HepG2 (cell line): ENCODE results near the gene MYRFL. TPM values are rescaled to one million over a fixed set of nuclear protein-coding genes. Genes with fewer than 3 reads are reported as not detected.

ENCODE experiments used
- ATAC-seq: fragments of 200-7000 bp; cut with Tn5 transposase; 3 replicates; pipeline ENCODE4 v1.9.1; 2020; ENCODE audit warnings: mild to moderate bottlenecking, moderate library complexity
- BruUV-seq: library from RNA; stranded (reverse); fragments of 400-500 nt; replicated peaks from 2 replicates; lab custom pipeline; 2021; lab: Mats Ljungman, UMichigan
- CTCF ChIA-PET: fragments of 300-600 bp; formaldehyde crosslinking; extraction: SDS; loops from one replicate; lab custom pipeline; 2021; ENCODE audit warnings: low total read pairs, inconsistent platforms, low intra/inter-chr PET ratio; lab: Yijun Ruan, JAX
- POLR2A ChIA-PET: fragments of 350-600 bp; sonication (Branson Sonifier 250); formaldehyde crosslinking; loops from one replicate; lab custom pipeline; 2020; ENCODE audit warnings: antibody characterized with exemption, inconsistent platforms; lab: Yijun Ruan, JAX
- DNase-seq: peaks from one replicate; pipeline ENCODE4 v3.0.0-alpha.2; 2015; ENCODE audit warnings: low spot score
- FAIRE-seq: peaks from 3 replicates; lab custom pipeline; 2011; peaks lifted over from hg19 to GRCh38; lab: Jason Lieb, UNC
- H2AFZ ChIP-seq: one replicate; pipeline ENCODE4 v1.6.1; 2011; ENCODE audit warnings: low read length, inconsistent platforms
- H3K27ac ChIP-seq: fragments of 300-600 bp; 3 replicates; pipeline ENCODE4 v1.8.0; 2011; ENCODE audit warnings: mixed run types, mild to moderate bottlenecking, mixed read lengths, low read length, inconsistent platforms; ENCODE audit not compliant: insufficient read depth; ENCODE audit errors: extremely low read length
- H3K27me3 ChIP-seq, 2 experiments: fragments of 200-600 bp in 1 of 2; 2 replicates in 1 of 2; 3 replicates in 1 of 2; pipeline versions ENCODE4 v1.6.0 to v1.8.0; 2011; ENCODE audit warnings: low read length in 2 of 2, mild to moderate bottlenecking in 2 of 2, moderate library complexity in 2 of 2, inconsistent platforms in 1 of 2; ENCODE audit not compliant: insufficient read depth in 2 of 2, control insufficient read depth in 1 of 2
- H3K36me3 ChIP-seq, 2 experiments: fragments of 200-600 bp in 1 of 2; replicated peaks in 1 of 2; 2 replicates in 1 of 2; 3 replicates in 1 of 2; pipeline versions ENCODE4 v1.5.1 to v1.8.0; 2011; ENCODE audit warnings: low read length in 2 of 2, inconsistent platforms in 1 of 2; ENCODE audit not compliant: insufficient read depth in 2 of 2, control insufficient read depth in 1 of 2
- H3K4me1 ChIP-seq: 2 replicates; pipeline ENCODE4 v1.5.1; 2012; ENCODE audit warnings: low read length, inconsistent platforms; ENCODE audit not compliant: insufficient read depth
- H3K4me2 ChIP-seq: 2 replicates; pipeline ENCODE4 v1.6.0; 2011; ENCODE audit warnings: low read depth, low read length, inconsistent platforms
- H3K4me3 ChIP-seq, 3 experiments: fragments of 200-600 bp in 1 of 3; sonication (generic), shearing (Covaris generic) in 1 of 3; replicated peaks in 1 of 3; 2 replicates each; pipeline ENCODE4 v1.5.1; 2011 to 2016; ENCODE audit warnings: low read length in 3 of 3, inconsistent platforms in 2 of 3, low read depth in 2 of 3, mild to moderate bottlenecking in 2 of 3, control low read depth in 1 of 3, mixed read lengths in 1 of 3; ENCODE audit not compliant: insufficient read depth in 1 of 3
- H3K79me2 ChIP-seq: one replicate; pipeline ENCODE4 v1.6.1; 2011; ENCODE audit warnings: low read length, inconsistent platforms; ENCODE audit not compliant: insufficient read depth
- H3K9ac ChIP-seq: 2 replicates; pipeline ENCODE4 v1.6.0; 2011; ENCODE audit warnings: mild to moderate bottlenecking, low read depth, low read length, inconsistent platforms; ENCODE audit not compliant: insufficient read depth
- H3K9me3 ChIP-seq: 2 replicates; pipeline ENCODE4 v1.5.1; 2012; ENCODE audit warnings: mild to moderate bottlenecking, low read length
- H4K20me1 ChIP-seq: 2 replicates; pipeline ENCODE4 v1.6.0; 2011; ENCODE audit warnings: inconsistent platforms, mild to moderate bottlenecking, low read length, moderate library complexity; ENCODE audit not compliant: insufficient read depth
- DZIP1 ChIP-seq: sonication (generic); formaldehyde crosslinking; IDR thresholded peaks from 2 replicates; pipeline ENCODE4 v1.5.0; 2020; ENCODE audit warnings: mild to moderate bottlenecking, missing genetic modification reagents
- FOXK1 ChIP-seq: sonication (generic); formaldehyde crosslinking; IDR thresholded peaks from 2 replicates; pipeline ENCODE4 v1.4.0; 2020; ENCODE audit warnings: low read depth, missing genetic modification reagents, borderline replicate concordance
- FUBP1 ChIP-seq: sonication (generic); formaldehyde crosslinking; IDR thresholded peaks from 2 replicates; pipeline ENCODE4 v1.5.1; 2020; ENCODE audit warnings: missing genetic modification reagents, mild to moderate bottlenecking, borderline replicate concordance
- MED1 ChIP-seq: sonication (generic); formaldehyde crosslinking; IDR thresholded peaks from 2 replicates; pipeline ENCODE4 v1.4.0; 2020; ENCODE audit warnings: missing genetic modification reagents
- NCOA1 ChIP-seq: sonication (generic); formaldehyde crosslinking; IDR thresholded peaks from 2 replicates; pipeline ENCODE4 v1.9.0; 2021; ENCODE audit warnings: missing genetic modification reagents
- SAP130 ChIP-seq: IDR thresholded peaks from 2 replicates; pipeline ENCODE4 v1.6.1; 2016; ENCODE audit warnings: low read depth
- ZNF441 ChIP-seq: sonication (generic); formaldehyde crosslinking; IDR thresholded peaks from 2 replicates; pipeline ENCODE4 v1.7.0; 2021; ENCODE audit warnings: missing genetic modification reagents, borderline replicate concordance
- ZNF558 ChIP-seq: sonication (generic); formaldehyde crosslinking; IDR thresholded peaks from 2 replicates; pipeline ENCODE4 v1.9.0; 2022; ENCODE audit warnings: mild to moderate bottlenecking, missing genetic modification reagents, borderline replicate concordance
- ZSCAN30 ChIP-seq: sonication (generic); formaldehyde crosslinking; IDR thresholded peaks from 2 replicates; pipeline ENCODE4 v1.5.0; 2020; ENCODE audit warnings: mild to moderate bottlenecking, missing genetic modification reagents
- ZSCAN9 ChIP-seq: IDR thresholded peaks from 2 replicates; pipeline ENCODE4 v1.6.1; 2016; ENCODE audit warnings: borderline replicate concordance
- WGBS: methylation state at CpG from one replicate; pipeline ENCODE4 v1.1.6; 2017; ENCODE audit warnings: low lambda C conversion rate; 5-methylcytosine and 5-hydroxymethylcytosine counted together
- in situ Hi-C: cut with HindIII; loops from 2 replicates; pipeline ENCODE4 v1.10.0; 2017; ENCODE audit warnings: low pct_unique_long_range_greater_than_20kb; ENCODE audit not compliant: extremely low pct_ligation_motif_present
- intact Hi-C: fragments of 100-400 bp; cut with micrococcal nuclease; formaldehyde crosslinking; loops from one replicate; pipeline ENCODE4 v1.10.0; 2022; ENCODE audit not compliant: unreplicated experiment
- polyA plus RNA-seq, 8 experiments: library from polyadenylated mRNA; depleted of rRNA in 3 of 8; stranded (reverse) in 7 of 8; unstranded in 1 of 8; fragments of >200 nt; fragmentation: Illumina TruSeq in 4 of 8; extraction: Trizol in 4 of 8; gene quantifications; 2 replicates each; pipeline versions ENCODE4 v1.2.1 to v1.2.3, GENCODE V29; 2011 to 2016; ENCODE audit warnings: low read depth in 4 of 8, missing spikeins in 1 of 8, mixed read lengths in 1 of 8; ENCODE audit not compliant: insufficient read depth in 1 of 8
- total RNA-seq, 5 experiments: library from RNA; depleted of rRNA; stranded (reverse); fragments of >200 nt; fragmentation: Illumina TruSeq; extraction: Trizol; gene quantifications; 2 replicates each; pipeline ENCODE4 v1.2.3, GENCODE V29; 2016; ENCODE audit warnings: low read depth in 1 of 5
- TF ChIP-seq, protein P1 (sequence below): sonication (generic); formaldehyde crosslinking; IDR thresholded peaks from 2 replicates; pipeline ENCODE4 v1.5.0; 2020; ENCODE audit warnings: mild to moderate bottlenecking, missing genetic modification reagents, moderate library complexity
- TF ChIP-seq, protein P2 (sequence below): fragments of 450-650 bp; IDR thresholded peaks from 2 replicates; pipeline ENCODE4 v1.6.1; 2017

The MYRFL gene
- total and polyA plus RNA-seq, 2 of the 13 experiments (the other 11 are each of a cell fraction or from before 2014, with no cell fraction given) = 0.09 to 0.11 TPM

- no peak overlapping the region for H3K4me3 ChIP-seq
- POLR2A ChIA-PET = no interaction called here
- no peaks in the 10 kb centered on the region for H3K4me1 ChIP-seq
- ATAC-seq (no peak), DNase-seq (no peak), FAIRE-seq (no peak)
- H3K4me2 ChIP-seq = no peak overlapping the region
- H3K79me2 ChIP-seq = no peaks in the 10 kb centered on the region
- CTCF ChIA-PET = no interaction called here
- H3K36me3 ChIP-seq = no peaks in the 10 kb centered on the region
- H3K27me3 ChIP-seq = 0 out of 5 replicates have a peak, but pooled peaks cover 0 to 3% of the 10 kb centered on the region in 2 experiments
- H4K20me1 ChIP-seq = no peaks in the 10 kb centered on the region
- H3K9ac ChIP-seq = no peak overlapping the region
- no TSS peak for BruUV-seq
- 0% methylated on average over 5 of the region's 5 CpGs for WGBS
- H2AFZ ChIP-seq = no peak overlapping the region
- no peaks in the 10 kb centered on the region for H3K9me3 ChIP-seq
- no peak overlapping the region for H3K27ac ChIP-seq
- intact Hi-C loops (no loop called here), in situ Hi-C loops (no loop called here)
- TF ChIP-seq MED1 (no peak), DZIP1 (no peak), ZNF441 (CRISPR knock-in tag) (no peak), FUBP1 (CRISPR knock-in tag) (no peak), FOXK1 (CRISPR knock-in tag) (no peak), ZNF558 (CRISPR knock-in tag) (no peak), NCOA1 (CRISPR knock-in tag) (no peak), ZSCAN30 (CRISPR knock-in tag) (no peak), SAP130 (CRISPR knock-in tag) (no peak), ZSCAN9 (CRISPR knock-in tag) (no peak)
- TF ChIP-seq, protein P1, sequence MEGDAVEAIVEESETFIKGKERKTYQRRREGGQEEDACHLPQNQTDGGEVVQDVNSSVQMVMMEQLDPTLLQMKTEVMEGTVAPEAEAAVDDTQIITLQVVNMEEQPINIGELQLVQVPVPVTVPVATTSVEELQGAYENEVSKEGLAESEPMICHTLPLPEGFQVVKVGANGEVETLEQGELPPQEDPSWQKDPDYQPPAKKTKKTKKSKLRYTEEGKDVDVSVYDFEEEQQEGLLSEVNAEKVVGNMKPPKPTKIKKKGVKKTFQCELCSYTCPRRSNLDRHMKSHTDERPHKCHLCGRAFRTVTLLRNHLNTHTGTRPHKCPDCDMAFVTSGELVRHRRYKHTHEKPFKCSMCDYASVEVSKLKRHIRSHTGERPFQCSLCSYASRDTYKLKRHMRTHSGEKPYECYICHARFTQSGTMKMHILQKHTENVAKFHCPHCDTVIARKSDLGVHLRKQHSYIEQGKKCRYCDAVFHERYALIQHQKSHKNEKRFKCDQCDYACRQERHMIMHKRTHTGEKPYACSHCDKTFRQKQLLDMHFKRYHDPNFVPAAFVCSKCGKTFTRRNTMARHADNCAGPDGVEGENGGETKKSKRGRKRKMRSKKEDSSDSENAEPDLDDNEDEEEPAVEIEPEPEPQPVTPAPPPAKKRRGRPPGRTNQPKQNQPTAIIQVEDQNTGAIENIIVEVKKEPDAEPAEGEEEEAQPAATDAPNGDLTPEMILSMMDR = no peak
- TF ChIP-seq, protein P2, sequence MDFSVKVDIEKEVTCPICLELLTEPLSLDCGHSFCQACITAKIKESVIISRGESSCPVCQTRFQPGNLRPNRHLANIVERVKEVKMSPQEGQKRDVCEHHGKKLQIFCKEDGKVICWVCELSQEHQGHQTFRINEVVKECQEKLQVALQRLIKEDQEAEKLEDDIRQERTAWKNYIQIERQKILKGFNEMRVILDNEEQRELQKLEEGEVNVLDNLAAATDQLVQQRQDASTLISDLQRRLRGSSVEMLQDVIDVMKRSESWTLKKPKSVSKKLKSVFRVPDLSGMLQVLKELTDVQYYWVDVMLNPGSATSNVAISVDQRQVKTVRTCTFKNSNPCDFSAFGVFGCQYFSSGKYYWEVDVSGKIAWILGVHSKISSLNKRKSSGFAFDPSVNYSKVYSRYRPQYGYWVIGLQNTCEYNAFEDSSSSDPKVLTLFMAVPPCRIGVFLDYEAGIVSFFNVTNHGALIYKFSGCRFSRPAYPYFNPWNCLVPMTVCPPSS = no peak
These were observed 91.7 kb downstream of the MYRFL start for GRCh38 chr12:69916544-69917235.
